H1 (cell line): Measurements from ENCODE around the gene DISC1. TPM values are rescaled to one million over a fixed set of nuclear protein-coding genes. Genes with fewer than 3 reads are reported as not detected.

Experiments used
- ASH2L ChIP-seq: fragments of 200-600, 300-600 bp; sonication (generic); IDR thresholded peaks from one replicate; pipeline ENCODE4 v1.7.1; 2017; ENCODE audit warnings: low read length
- CTBP2 ChIP-seq: IDR thresholded peaks from 2 replicates; pipeline ENCODE4 v1.7.0; 2011; ENCODE audit warnings: borderline replicate concordance, mild to moderate bottlenecking, moderate library complexity, mixed read lengths, low read length; ENCODE audit not compliant: insufficient read depth, insufficient read length
- GTF2F1 ChIP-seq: IDR thresholded peaks from 2 replicates; pipeline ENCODE4 v1.6.1; 2012; ENCODE audit warnings: low read depth, low read length, improper control_type of control experiment, borderline replicate concordance
- NRF1 ChIP-seq: IDR thresholded peaks from 2 replicates; pipeline ENCODE4 v1.6.1; 2011; ENCODE audit warnings: mild to moderate bottlenecking, low read depth, low read length, improper control_type of control experiment
- RXRA ChIP-seq: IDR thresholded peaks from 2 replicates; pipeline ENCODE4 v1.6.1; 2011; ENCODE audit warnings: low read depth, mild to moderate bottlenecking, low read length, moderate library complexity; ENCODE audit not compliant: insufficient read depth
- SIN3A ChIP-seq, 2 experiments: IDR thresholded peaks in 1 of 2; conservative IDR thresholded peaks in 1 of 2; 2 replicates each; pipeline ENCODE4 v1.6.1; 2011 to 2012; ENCODE audit warnings: low read length in 2 of 2, improper control_type of control experiment in 1 of 2, low read depth in 1 of 2, mild to moderate bottlenecking in 1 of 2
- ZNF274 ChIP-seq: IDR thresholded peaks from 2 replicates; pipeline ENCODE4 v1.7.0; 2012; ENCODE audit warnings: low read length, borderline replicate concordance; ENCODE audit errors: extremely low read depth
- polyA plus RNA-seq, 7 experiments: library from polyadenylated mRNA; depleted of rRNA in 3 of 7; stranded (reverse) in 5 of 7; unstranded in 2 of 7; fragments of >200 nt in 5 of 7; fragments of 200-250 nt in 2 of 7; gene quantifications; 1 replicate in 5 of 7; 2 replicates in 1 of 7; 4 replicates in 1 of 7; pipeline versions ENCODE4 v1.2.1 to v1.2.3, GENCODE V29; 2011 to 2013; ENCODE audit warnings: missing spikeins in 2 of 7, mixed read lengths in 2 of 7
- total RNA-seq: library from RNA; stranded (reverse); fragmentation: NEBNext Ultra II Directional; extraction: Animal tissue kit (Norgen Biotek cat#: 25700); gene quantifications from 2 replicates; pipeline ENCODE4 v1.2.1, GENCODE V29; 2021
- TF ChIP-seq, protein P1 (sequence below), 3 experiments: IDR thresholded peaks; 1 replicate in 2 of 3; 2 replicates in 1 of 3; pipeline versions ENCODE4 v1.5.1 to v1.6.1; 2011; ENCODE audit warnings: low read length in 3 of 3, mild to moderate bottlenecking in 3 of 3, inconsistent platforms in 2 of 3, low read depth in 1 of 3, moderate library complexity in 1 of 3; ENCODE audit not compliant: insufficient read depth in 1 of 3; ENCODE audit errors: control extremely low read depth in 1 of 3
- TF ChIP-seq, protein P2 (sequence below): fragments of 300-600 bp; sonication (generic); IDR thresholded peaks from 2 replicates; pipeline ENCODE4 v1.7.1; 2012; ENCODE audit warnings: low read length, moderate library complexity, mild to moderate bottlenecking, inconsistent platforms; ENCODE audit not compliant: insufficient replicate concordance

DISC1 gene
- total and polyA plus RNA-seq, 2 of the 8 experiments (the other 6 are each of a cell fraction or from before 2014, with no cell fraction given): 1.1 to 3.5 TPM

DNA sequence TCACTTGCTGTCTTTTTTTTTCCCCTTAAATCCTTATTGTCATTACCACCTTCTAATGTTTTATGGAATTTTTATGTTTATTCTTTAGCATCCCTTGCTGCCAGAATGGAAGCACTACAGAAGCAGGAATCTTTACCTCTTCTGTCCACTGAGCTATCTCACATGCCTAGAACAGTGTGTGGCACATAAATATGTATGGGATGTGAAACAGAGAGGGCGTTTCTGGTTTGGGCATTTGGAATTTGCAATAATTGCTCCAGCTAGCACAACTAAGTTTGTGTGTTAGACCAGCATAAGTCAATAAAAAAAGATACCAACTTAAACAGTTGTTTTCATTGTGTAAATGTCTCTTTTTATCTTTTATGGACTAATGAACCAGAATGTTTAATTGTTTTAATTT is 330.8 kb downstream of the DISC1 start (continued):
- TF ChIP-seq, protein P1, sequence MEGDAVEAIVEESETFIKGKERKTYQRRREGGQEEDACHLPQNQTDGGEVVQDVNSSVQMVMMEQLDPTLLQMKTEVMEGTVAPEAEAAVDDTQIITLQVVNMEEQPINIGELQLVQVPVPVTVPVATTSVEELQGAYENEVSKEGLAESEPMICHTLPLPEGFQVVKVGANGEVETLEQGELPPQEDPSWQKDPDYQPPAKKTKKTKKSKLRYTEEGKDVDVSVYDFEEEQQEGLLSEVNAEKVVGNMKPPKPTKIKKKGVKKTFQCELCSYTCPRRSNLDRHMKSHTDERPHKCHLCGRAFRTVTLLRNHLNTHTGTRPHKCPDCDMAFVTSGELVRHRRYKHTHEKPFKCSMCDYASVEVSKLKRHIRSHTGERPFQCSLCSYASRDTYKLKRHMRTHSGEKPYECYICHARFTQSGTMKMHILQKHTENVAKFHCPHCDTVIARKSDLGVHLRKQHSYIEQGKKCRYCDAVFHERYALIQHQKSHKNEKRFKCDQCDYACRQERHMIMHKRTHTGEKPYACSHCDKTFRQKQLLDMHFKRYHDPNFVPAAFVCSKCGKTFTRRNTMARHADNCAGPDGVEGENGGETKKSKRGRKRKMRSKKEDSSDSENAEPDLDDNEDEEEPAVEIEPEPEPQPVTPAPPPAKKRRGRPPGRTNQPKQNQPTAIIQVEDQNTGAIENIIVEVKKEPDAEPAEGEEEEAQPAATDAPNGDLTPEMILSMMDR (IDR thresholded peaks at IDR 0.05; ENCODE audit: control extremely low read depth in 1 of 3, insufficient read depth in 1 of 3, low read depth in 1 of 3, low read length in 3 of 3): no peak
- TF ChIP-seq NRF1: no peak
- TF ChIP-seq CTBP2: no peak
- TF ChIP-seq GTF2F1: no peak
- no peak for TF ChIP-seq ZNF274
- TF ChIP-seq ASH2L: no peak
- TF ChIP-seq, protein P2, sequence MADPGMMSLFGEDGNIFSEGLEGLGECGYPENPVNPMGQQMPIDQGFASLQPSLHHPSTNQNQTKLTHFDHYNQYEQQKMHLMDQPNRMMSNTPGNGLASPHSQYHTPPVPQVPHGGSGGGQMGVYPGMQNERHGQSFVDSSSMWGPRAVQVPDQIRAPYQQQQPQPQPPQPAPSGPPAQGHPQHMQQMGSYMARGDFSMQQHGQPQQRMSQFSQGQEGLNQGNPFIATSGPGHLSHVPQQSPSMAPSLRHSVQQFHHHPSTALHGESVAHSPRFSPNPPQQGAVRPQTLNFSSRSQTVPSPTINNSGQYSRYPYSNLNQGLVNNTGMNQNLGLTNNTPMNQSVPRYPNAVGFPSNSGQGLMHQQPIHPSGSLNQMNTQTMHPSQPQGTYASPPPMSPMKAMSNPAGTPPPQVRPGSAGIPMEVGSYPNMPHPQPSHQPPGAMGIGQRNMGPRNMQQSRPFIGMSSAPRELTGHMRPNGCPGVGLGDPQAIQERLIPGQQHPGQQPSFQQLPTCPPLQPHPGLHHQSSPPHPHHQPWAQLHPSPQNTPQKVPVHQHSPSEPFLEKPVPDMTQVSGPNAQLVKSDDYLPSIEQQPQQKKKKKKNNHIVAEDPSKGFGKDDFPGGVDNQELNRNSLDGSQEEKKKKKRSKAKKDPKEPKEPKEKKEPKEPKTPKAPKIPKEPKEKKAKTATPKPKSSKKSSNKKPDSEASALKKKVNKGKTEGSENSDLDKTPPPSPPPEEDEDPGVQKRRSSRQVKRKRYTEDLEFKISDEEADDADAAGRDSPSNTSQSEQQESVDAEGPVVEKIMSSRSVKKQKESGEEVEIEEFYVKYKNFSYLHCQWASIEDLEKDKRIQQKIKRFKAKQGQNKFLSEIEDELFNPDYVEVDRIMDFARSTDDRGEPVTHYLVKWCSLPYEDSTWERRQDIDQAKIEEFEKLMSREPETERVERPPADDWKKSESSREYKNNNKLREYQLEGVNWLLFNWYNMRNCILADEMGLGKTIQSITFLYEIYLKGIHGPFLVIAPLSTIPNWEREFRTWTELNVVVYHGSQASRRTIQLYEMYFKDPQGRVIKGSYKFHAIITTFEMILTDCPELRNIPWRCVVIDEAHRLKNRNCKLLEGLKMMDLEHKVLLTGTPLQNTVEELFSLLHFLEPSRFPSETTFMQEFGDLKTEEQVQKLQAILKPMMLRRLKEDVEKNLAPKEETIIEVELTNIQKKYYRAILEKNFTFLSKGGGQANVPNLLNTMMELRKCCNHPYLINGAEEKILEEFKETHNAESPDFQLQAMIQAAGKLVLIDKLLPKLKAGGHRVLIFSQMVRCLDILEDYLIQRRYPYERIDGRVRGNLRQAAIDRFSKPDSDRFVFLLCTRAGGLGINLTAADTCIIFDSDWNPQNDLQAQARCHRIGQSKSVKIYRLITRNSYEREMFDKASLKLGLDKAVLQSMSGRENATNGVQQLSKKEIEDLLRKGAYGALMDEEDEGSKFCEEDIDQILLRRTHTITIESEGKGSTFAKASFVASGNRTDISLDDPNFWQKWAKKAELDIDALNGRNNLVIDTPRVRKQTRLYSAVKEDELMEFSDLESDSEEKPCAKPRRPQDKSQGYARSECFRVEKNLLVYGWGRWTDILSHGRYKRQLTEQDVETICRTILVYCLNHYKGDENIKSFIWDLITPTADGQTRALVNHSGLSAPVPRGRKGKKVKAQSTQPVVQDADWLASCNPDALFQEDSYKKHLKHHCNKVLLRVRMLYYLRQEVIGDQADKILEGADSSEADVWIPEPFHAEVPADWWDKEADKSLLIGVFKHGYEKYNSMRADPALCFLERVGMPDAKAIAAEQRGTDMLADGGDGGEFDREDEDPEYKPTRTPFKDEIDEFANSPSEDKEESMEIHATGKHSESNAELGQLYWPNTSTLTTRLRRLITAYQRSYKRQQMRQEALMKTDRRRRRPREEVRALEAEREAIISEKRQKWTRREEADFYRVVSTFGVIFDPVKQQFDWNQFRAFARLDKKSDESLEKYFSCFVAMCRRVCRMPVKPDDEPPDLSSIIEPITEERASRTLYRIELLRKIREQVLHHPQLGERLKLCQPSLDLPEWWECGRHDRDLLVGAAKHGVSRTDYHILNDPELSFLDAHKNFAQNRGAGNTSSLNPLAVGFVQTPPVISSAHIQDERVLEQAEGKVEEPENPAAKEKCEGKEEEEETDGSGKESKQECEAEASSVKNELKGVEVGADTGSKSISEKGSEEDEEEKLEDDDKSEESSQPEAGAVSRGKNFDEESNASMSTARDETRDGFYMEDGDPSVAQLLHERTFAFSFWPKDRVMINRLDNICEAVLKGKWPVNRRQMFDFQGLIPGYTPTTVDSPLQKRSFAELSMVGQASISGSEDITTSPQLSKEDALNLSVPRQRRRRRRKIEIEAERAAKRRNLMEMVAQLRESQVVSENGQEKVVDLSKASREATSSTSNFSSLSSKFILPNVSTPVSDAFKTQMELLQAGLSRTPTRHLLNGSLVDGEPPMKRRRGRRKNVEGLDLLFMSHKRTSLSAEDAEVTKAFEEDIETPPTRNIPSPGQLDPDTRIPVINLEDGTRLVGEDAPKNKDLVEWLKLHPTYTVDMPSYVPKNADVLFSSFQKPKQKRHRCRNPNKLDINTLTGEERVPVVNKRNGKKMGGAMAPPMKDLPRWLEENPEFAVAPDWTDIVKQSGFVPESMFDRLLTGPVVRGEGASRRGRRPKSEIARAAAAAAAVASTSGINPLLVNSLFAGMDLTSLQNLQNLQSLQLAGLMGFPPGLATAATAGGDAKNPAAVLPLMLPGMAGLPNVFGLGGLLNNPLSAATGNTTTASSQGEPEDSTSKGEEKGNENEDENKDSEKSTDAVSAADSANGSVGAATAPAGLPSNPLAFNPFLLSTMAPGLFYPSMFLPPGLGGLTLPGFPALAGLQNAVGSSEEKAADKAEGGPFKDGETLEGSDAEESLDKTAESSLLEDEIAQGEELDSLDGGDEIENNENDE: no peak
- no peak for TF ChIP-seq SIN3A (conservative IDR thresholded peaks at IDR 0.05 in 1 of 2, IDR thresholded peaks at IDR 0.05 in 1 of 2; ENCODE audit: low read depth in 1 of 2, low read length in 2 of 2)
- TF ChIP-seq RXRA: no peak
